Stimulated activated CD4-positive, alpha-beta T cell treated with anti-CD3 and anti-CD28 coated beads, TNF-alpha, amount 100 ng/mL, for 24 hours (primary cell): ENCODE results near the gene MACC1.
"Not testable (repeated sequence)": the region's sequence is repeated elsewhere in the genome, so short reads cannot be mapped to it uniquely, and the experiment has no call there.

Experiments
- DNase-seq, 3 experiments: peaks; one replicate each; pipeline ENCODE4 v3.0.0-alpha.2; 2020; ENCODE audit warnings: low read depth in 3 of 3

MACC1 gene

DNA sequence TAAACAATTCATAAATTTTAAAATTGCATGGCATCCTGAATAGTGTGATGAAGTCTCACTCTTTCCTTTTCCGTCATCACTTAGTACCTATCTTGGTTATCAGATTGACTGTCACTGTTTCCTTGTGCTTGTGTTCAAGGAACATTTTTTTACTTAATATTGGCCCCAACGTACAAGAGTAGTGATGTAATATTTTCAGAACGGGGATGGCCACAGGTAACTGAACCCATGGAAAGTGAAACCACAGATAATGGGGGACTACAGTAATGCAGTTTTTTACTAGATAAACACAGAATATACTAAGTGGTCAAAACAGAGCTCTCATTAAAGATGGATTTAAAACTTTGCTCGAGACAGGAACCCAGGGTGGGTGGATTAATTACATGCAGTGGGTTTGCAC, 85.4 kb downstream of the MACC1 start:
- DNase-seq: no peak

DNA sequence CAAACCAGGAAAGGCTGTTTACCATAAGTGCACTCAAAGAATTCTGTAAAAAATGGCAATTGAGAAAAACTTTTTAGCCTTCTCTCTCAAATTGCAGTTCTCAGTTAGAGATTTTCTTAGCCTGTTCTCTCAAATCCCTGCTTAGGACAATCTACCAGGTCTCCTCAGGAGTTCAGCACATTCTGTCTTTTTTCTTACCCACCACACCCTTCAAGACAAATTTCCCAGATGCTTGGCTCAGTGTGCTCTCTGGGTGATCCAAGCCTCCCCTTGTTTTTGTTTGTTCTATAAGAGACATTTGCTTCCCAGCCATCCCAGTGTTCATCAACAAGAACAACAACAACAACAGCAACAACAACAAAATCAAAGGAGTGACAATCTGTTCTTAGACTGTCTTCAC, 87.3 kb downstream of the MACC1 start:
- no peak for DNase-seq

DNA sequence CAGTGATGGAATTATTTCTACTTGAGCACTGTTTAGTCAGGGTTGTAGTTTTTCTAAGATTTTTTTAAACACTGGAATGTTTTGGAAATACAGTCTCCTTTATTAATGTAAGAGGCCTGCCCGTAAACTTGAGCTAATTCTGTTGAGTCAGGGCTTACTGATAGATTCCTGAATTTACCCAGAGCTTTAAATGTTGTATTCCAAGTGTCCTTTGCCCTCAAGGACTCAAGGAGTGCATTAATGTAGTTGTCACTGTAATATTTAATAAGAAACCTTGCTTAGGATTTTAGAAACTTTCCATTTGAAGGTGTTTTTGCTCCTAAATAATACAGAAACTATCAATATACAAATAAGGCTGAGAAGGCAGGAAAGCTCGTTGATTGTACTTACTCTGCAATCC, 89.2 kb downstream of the MACC1 start:
- no peak for DNase-seq

DNA sequence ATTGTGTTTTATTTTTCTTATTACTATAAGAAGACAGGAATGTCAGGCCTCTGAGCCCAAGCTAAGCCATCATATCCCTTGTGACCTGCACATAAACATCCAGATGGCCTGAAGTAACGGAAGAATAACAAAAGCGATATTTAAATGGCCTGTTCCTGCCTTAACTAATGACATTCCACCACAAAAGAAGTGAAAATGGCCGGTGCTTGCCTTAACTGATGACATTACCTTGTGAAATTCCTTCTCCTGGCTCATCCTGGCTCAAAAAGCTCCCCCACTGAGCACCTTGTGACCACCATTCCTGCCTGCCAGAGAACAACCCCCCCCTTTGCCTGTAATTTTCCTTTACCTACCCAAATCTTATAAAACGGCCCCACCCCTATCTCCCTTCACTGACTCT, 91.1 kb downstream of the MACC1 start:
- DNase-seq: not testable (repeated sequence)

DNA sequence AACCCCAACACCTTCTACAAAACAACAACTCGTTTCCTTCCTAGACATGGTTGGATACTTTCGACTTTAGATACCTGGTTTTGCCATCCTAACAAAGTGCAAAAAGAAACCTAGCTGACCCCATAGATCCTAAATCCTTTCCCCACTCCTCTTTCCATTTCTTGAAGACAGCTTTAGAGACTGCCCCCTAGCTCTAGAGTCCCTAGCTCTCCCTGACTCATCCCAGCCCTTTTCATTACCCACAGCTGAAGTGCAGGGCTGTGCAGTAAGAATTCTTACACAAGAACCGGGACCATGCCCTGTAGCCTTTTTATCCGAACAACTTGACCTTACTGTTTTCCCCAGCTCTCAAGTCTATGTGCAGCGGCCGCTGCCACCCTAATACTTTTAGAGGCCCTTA, 93.1 kb downstream of the MACC1 start:
- not testable (repeated sequence) for DNase-seq

DNA sequence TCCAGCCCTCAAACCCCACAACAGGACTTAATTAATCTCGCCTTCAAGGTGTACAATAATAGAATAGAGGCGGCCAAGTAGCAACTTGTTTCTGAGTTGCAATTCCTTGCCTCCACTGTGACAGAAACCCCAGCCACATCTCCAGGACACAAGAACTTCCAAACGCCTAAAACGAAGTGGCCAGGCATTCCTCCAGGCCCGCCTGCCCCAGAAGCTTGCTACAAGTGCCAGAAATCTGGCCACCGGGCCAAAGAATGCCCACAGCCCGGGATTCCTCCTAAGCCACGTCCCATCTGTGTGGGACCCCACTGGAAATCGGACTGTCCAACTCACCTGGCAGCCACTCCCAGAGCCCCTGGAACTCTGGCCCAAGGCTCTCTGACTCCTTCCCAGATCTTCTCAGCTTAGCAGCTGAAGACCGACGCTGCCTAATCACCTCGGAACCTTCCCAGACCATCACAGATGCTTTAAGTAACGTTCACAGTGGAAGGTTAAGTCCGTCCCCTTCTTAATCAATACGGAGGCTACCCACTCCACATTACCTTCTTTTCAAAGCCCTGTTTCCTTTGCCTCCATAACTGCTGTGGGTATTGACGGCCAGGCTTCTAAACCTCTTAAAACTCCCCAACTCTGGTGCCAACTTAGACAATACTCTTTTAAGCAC, 94.4 kb downstream of the MACC1 start:
- not testable (repeated sequence) for DNase-seq

DNA sequence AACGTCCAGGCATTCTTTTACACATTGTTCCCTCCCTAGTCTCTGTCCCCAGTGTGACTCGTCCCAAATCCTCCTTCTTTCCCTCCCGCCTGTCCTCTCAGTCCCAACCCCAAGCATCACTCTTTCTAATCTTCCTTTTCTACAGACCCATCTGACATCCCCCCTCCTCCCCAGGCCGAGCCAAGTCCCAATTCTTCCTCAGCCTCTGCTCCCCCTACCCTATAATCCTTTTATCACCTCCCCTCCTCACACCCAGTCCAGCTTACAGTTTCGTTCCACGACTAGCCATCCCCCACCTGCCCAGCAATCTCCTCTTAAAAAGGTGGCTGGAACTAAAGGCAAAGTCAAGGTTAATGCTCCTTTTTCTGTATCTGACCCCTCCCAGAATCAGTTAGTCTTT, 95.1 kb downstream of the MACC1 start:
- DNase-seq: no peak

DNA sequence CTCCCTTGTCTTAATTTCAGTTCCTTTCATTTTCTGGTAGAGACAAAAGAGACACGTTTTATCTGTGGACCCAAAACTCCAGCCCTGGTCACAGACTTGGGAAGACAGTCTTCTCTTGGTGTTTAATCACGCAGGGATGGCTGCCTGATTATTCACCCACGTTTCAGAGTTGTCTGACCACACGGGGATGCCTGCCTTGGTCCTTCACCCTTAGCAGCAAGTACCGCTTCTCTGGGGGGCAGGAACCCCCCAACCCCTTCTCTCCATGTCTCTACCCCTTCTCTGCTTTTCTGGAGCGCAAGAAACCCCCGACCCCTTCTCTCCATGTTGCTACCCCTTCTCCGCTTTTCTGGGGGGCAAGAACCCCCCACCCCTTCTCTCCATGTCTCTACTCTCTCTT, 95.8 kb downstream of the MACC1 start:
- DNase-seq: no peak

DNA sequence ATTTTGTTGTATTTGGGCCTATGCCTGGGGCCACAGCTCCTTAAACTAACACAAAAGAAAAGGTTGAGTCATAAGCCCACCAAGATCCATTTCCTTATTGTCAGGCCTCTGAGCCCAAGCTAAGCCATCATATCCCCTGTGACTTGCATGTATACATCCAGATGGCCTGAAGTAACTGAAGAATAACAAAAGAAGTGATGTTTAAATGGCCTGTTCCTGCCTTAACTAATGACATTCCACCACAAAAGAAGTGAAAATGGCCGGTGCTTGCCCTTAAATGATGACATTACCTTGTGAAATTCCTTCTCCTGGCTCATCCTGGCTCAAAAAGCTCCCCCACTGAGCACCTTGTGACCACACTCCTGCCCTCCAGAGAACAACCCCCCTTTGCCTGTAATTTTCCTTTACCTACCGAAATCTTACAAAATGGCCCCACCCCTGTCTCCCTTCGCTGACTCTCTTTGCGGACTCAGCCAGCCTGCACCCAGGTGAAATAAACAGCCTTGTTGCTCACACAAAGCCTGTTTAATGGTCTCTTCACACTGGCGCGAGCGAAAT, 96.5 kb downstream of the MACC1 start:
- not testable (repeated sequence) for DNase-seq

DNA sequence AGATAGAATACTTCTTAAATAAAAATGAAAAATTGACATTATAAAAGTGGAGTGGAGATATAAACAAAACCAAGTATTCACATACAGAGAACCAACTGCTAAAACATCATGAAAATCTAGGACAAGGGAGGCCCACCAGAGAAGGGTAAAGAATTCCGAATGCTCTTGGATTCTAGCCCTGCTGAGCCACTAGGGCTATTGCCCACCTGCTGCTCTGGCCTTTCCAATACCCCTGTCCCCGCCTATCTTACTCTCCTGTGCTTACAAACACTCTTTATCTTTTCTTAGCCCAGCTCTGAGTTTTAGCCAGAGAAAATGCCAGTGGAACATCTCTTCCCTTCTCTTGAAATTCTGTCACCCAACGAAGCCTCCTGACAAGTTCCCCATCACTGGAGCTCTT, 100.3 kb downstream of the MACC1 start:
- no peak for DNase-seq

DNA sequence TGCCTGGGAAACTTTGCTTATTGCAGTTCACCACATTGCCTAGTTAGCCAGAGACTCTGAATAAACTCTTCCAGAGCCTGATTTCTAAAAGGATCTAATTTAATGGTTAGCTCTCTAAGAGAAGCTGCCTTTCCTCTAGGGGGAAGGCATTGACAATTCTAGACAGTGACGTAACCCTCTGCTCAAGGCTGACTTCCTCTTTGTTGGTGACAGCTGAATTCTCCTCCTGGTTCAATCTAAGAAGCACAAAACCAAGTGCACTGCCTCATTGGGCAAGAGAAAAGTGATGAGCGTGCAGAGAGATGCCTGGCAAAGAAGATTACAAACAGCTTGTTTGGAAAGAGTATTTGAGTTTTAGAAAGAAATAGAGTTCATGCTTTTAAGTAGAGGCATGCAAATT, 102.7 kb downstream of the MACC1 start:
- DNase-seq: no peak

DNA sequence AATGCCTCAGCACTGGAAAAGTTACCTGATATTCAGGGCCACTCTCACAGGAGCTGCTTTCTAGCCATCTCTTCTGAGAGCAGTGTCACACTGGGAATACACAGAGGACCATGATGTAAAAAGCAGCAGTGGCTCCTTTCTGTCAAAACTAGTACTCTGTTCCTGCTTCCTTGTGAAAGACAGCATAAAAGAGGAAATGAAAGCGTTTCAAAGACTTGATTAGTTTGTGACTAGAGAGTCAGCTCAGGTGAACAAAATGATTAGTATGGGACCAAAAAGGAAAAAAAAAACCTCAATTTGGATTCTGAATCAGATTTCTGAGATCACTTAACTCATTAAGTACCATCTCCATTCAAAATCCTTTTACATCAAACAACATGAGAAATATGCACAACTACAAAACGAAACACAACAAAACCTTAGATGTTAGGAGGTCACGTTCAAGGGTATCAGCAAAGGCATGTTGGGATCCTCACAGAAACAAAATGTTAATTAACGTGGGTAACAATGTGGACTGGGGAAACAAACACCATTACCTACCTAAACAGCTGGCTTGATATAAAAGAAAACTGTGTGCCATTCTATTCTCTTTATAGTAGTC, 103.7 kb downstream of the MACC1 start:
- DNase-seq: no peak

DNA sequence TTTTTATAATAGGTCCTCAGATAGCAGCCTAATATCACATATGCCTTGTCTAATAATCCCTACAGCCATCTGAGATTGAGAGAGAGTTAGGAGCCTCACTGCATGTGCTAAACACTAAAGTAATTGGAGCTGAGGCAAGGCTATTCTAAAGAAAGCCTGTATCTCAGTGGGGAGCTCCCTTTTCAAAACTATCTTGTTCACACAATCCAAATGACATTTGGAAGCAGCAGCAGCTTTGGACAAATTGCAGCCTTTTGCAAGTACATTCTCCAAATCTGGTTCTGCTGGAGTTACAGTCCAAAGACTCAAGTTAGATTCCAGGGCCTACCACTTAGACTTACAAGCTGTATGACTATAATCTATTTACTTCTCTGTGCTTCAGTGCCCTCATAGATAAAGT, 104.5 kb downstream of the MACC1 start:
- DNase-seq: no peak

DNA sequence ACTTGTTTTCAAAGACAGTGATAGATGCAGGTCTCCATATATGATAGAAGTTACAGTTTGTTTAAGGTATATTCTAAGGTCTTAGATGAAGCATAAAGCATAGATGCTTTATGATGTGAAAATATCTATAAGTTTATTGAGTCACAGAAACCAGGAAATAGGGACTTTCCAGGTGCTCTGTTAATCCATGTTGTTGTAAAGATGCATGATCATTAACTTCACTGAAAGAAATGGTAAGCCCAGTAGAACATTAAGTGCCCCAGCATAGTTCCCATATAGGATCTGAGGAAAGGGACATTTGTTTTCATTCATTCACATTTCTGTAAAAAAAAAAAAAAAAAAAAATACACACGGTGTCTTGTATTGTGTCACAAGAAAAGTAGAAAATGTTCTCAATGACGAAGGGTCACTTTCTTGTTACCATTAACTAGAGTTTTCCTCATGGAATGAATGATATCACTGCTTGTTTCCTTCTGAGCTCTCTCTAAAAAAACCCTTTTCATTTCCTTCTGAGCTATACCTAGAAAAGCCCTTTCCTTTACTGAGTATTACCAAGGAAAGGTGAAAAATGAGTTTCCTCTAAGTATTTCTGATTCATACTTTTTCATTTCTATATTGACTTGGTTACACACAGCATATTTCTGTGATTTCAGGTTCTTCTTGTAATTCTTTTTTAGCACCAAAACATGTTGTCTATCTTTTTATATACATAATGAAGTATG, 105.2 kb downstream of the MACC1 start:
- DNase-seq: no peak

DNA sequence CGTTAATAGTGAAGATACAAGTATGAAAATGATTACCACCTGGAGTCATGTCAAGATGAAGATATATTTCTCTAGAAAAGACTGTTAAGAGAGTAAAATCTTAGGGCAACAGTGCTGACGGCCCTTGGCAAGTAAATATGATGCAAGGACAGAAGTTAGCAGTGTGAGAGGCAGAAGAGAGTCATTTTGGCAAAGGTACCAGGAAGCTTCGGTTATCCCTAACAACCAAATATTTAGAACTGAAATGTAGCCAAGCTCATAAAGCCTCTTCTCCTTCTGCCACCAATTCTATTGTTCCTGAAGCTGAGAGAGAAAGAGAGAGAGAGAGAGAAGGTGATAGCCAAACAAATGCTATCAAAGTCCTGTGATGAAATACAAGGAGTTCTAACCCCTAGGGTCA, 109.6 kb downstream of the MACC1 start:
- DNase-seq: no peak

DNA sequence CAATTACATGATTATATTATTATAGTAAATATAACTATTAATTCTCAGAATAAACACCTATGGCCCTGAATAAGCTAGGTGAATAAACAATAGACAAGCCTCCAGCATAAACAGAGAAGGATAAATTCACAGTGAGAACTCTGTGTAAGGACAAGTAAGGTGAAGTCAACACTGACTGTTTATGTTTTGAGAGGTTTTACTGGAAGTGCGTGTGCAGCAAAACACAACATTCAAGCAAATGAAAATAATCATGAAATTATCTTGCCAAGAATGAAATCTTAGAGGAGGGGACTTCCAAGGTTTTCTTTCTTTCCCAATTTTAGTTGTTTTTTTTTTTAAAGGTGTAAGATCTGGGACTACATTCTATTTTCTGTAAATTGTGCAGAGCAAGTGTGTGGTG, 112.5 kb downstream of the MACC1 start:
- DNase-seq: no peak

DNA sequence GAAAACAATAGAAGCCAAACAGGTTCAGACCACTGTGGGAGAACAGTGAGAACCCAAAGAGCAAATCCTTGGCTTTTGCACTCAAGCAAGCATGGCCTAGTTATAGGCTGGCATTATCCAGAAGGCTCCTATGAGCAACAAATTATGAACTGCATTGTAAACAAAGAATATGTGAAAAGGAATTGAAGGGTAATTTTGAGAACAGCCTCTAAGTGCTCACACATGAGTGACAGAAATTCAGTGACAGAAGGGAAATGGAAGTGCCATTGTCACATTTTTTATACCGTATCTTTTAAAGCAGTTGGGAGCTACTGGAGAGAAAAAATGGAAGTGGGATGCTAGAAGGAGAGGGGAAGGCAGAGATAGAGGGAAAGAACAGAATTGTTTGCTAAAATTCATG, 114.2 kb downstream of the MACC1 start:
- DNase-seq: no peak

DNA sequence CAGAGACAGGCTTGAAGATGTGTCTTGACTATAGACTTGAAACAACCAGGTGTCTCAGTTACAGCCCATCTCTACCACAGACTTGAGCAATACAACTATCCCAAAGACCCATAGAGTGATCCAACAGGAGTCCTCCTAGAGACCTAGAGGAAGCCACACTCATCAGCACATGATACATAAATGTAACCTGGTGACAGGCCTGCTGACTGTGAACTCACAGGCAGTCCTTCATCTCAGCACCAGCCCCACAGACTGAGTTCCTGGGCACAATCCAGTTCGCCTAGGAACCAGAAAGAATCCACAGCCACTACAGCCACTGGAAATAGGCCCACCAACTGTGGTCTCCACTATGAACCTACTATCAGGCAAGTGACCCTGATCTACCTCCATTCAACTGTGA, 121.3 kb downstream of the MACC1 start:
- DNase-seq: no peak

DNA sequence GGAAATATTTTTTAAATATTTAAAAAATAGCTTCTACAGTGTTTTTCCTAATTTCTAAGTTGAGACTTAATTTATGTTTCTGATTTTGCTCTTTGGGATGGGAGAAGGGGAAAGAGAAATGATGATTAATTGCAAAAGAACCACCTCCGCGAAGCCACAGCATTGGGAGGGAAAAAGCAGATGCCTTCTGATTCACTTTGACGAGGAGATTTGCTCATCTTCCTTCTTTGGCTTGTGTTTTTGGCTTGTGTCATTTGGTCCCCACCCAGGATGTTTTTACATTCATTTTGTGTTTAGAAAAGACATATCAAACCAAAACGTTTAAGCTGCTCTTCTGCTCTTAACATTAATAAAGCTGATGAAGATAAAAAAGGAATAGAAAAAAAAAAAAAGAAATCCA, 121.7 kb downstream of the MACC1 start:
- DNase-seq: no peak

DNA sequence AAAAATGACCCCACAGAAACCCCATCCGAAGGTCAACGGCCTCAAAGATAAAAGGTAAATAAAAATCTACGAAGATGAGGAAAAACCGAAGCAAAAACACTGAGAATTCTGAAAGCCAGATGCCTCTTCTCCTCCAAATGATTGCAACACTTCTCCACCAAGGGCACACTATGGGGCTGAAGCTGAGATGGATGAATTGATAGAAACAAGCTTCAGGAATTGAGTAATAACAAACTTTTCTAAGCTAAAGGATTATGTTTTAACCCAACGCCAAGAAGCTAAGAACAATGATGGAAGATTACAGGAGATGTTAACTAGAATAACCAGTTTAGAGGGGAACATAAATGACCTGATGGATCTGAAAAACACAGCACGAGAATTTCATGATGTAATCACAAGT, 127.8 kb downstream of the MACC1 start:
- DNase-seq: no peak

DNA sequence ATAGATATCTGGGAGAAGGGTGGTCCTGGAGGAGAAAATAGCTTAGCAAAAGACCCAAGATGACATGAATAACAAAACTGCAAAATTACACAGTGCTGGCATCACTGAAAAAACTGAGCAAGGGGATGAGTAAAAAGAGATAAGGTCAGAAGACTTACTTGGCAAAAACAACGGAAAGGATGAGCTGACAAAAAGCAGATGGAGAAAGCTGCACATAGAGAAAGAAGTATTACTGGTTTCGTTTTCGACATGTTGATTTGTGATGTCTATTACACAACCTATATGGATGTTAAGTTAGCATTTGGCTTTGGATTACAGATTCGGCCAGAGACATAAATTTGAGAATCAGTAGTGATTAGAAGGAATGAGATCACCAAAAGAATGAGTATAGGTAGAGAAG, 132.1 kb downstream of the MACC1 start:
- DNase-seq: no peak
